CD4-positive, alpha-beta memory T cell (primary cell): ENCODE measurements around the gene FRG2C. TPM values are rescaled to one million over a fixed set of nuclear protein-coding genes. Genes with fewer than 3 reads are reported as not detected.
"Not testable (repeated sequence)": the region's sequence is repeated elsewhere in the genome, so short reads cannot be mapped to it uniquely, and the experiment has no call there.

Source experiments
- CTCF ChIA-PET: fragments of 350-600 bp; sonication (Branson Sonifier 250); formaldehyde crosslinking; loops from one replicate; lab custom pipeline; 2021; ENCODE audit warnings: inconsistent platforms; ENCODE audit not compliant: partially characterized antibody; lab: Charles Lee
- POLR2A ChIA-PET: fragments of 350-600 bp; sonication (Branson Sonifier 250); formaldehyde crosslinking; loops from one replicate; lab custom pipeline; 2021; ENCODE audit not compliant: partially characterized antibody; lab: Charles Lee
- DNase-seq, 5 donors: peaks; one replicate each; pipeline versions ENCODE4 v3.0.0 to v3.0.0-alpha.2; 2020 to 2022; ENCODE audit warnings: mixed read lengths in 1 of 5
- H3K27ac ChIP-seq: one replicate; pipeline ENCODE4 v1.7.0; 2013; ENCODE audit warnings: low read depth, low read length
- H3K27me3 ChIP-seq: 2 replicates; pipeline ENCODE4 v1.7.0; 2013; ENCODE audit warnings: mild to moderate bottlenecking, low read length, moderate library complexity; ENCODE audit not compliant: insufficient read depth
- H3K36me3 ChIP-seq: 2 replicates; pipeline ENCODE4 v1.7.0; 2013; ENCODE audit warnings: mild to moderate bottlenecking, low read length, moderate library complexity; ENCODE audit not compliant: insufficient read depth
- H3K4me1 ChIP-seq: 2 replicates; pipeline ENCODE4 v1.7.0; 2013; ENCODE audit warnings: mild to moderate bottlenecking, low read length, moderate library complexity; ENCODE audit not compliant: insufficient read depth
- H3K4me3 ChIP-seq, 2 donors: one replicate each; pipeline ENCODE4 v1.7.0; 2013; ENCODE audit warnings: low read length in 2 of 2, mild to moderate bottlenecking in 1 of 2
- H3K9me3 ChIP-seq, 2 donors: one replicate each; pipeline ENCODE4 v1.7.0; 2013; ENCODE audit warnings: low read length in 2 of 2, control low read depth in 1 of 2; ENCODE audit not compliant: control insufficient read depth in 1 of 2
- H3K27ac Mint-ChIP-seq, 7 donors: one replicate each; pipeline ENCODE4 v1.8.0; 2020 to 2021; ENCODE audit warnings: mixed read lengths in 7 of 7, mild to moderate bottlenecking in 6 of 7, inconsistent platforms in 3 of 7, moderate library complexity in 3 of 7
- H3K27me3 Mint-ChIP-seq, 2 donors: one replicate each; pipeline ENCODE4 v1.8.0; 2020 to 2021; ENCODE audit warnings: mixed read lengths in 2 of 2
- H3K36me3 Mint-ChIP-seq, 2 donors: one replicate each; pipeline ENCODE4 v1.8.0; 2020 to 2021; ENCODE audit warnings: mixed read lengths in 2 of 2, inconsistent platforms in 1 of 2, mild to moderate bottlenecking in 1 of 2
- H3K4me1 Mint-ChIP-seq, 4 donors: one replicate each; pipeline ENCODE4 v1.8.0; 2020 to 2021; ENCODE audit warnings: mixed read lengths in 4 of 4, mild to moderate bottlenecking in 1 of 4
- H3K4me3 Mint-ChIP-seq, 8 donors: one replicate each; pipeline ENCODE4 v1.8.0; 2020 to 2021; ENCODE audit warnings: mixed read lengths in 8 of 8, mild to moderate bottlenecking in 7 of 8, moderate library complexity in 6 of 8, inconsistent platforms in 3 of 8
- H3K9me3 Mint-ChIP-seq, 8 donors: one replicate each; pipeline ENCODE4 v1.8.0; 2020 to 2021; ENCODE audit warnings: mixed read lengths in 8 of 8, mild to moderate bottlenecking in 5 of 8, inconsistent platforms in 3 of 8, moderate library complexity in 1 of 8
- intact Hi-C: fragments of 100-400 bp; cut with micrococcal nuclease; formaldehyde crosslinking; loops from one replicate; pipeline ENCODE4 v1.15.1; 2023
- polyA plus RNA-seq, 2 donors: library from polyadenylated mRNA; unstranded; fragments of 300-500 nt; fragmentation: Illumina TruSeq; gene quantifications; one replicate each; pipeline ENCODE4 v1.2.3, GENCODE V29; 2021
- total RNA-seq, 2 experiments: library from RNA; stranded (reverse); gene quantifications; one replicate each; pipeline ENCODE4 v1.2.3, GENCODE V29; 2021

The FRG2C gene
- total RNA-seq (not detected), polyA plus RNA-seq (not detected)

DNA sequence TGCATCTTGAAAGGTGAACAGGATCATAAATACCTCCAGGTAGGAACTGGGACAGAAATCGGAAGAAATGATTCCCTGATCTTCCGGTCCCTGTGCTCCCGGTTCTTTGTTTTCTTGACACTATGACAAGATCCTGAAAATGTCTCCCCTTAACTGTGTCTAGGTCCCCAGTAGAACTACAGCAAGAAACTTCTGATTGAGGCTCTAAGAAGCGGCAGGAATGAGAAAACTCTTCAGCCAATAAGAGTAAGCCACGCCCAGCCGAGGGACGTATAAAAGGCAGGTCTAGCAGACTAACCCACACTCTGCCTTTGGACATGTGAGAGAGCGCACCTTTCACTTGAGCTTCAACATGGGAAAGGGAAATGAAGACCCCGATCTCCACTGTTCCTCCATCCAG, at the start of gene FRG2C:
Gene FRG2C (plus strand): TSS at position 301 of the 400 bp plus-strand sequence. CDS start 52 bp downstream, at position 353.
- H3K27me3 ChIP-seq, POLR2A ChIA-PET, H3K4me1 ChIP-seq, DNase-seq, H3K36me3 ChIP-seq, H3K27ac ChIP-seq, H3K9me3 ChIP-seq, CTCF ChIA-PET, H3K4me3 Mint-ChIP-seq, H3K4me3 ChIP-seq, intact Hi-C loops, H3K4me1 Mint-ChIP-seq: not testable (repeated sequence)
- Mint-ChIP-seq H3K27me3 (peaks cover 16 to 31% of the 10 kb centered on the region in 2 donors), H3K9me3 (peaks cover 3 to 41% (median 22%) of the 10 kb centered on the region in 8 donors), H3K36me3 (peaks cover 3 to 11% of the 10 kb centered on the region in 2 donors), H3K27ac (peak within 1 kb of the TSS in 1 of 7 donors; percentile 44)

DNA sequence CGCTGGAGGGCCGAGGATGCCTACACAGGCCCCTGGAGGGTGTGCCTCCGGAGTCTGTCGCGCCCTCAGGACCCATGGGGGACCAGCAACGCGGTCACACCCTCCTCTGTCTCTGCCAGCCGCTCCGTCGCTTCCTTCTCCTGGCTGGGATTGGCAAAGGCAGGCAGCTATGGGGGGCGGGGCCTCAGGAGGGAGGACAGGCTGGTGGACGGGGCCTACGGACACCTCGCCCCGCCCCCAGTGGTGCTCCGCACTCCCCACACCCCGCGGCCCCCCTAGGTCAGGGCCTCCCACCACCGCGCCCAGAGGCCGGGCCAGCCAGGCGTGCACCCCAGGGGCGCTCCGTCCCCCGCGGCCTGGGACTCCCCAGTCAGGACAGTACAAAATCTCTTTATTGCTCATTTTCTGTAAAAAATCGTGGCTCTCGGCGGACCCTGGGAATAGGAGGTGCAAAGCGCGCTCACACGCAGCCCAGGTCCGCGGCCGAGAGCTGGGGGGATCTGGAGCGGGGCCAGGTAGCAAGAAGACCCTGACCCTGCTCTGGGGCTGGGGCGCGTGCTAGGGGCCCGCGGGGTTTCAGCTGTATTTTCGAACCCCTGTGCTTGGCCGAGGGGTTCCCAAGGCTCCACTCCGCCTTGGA, 45.3 kb upstream of the FRG2C start:
- peaks cover 7 to 11% of the 10 kb centered on the region in 2 donors for H3K27me3 Mint-ChIP-seq
- DNase-seq, POLR2A ChIA-PET, CTCF ChIA-PET, H3K36me3 Mint-ChIP-seq, H3K27ac Mint-ChIP-seq, H3K36me3 ChIP-seq, H3K9me3 Mint-ChIP-seq, H3K4me1 Mint-ChIP-seq, intact Hi-C loops, H3K4me3 Mint-ChIP-seq, H3K27ac ChIP-seq, H3K4me1 ChIP-seq, H3K4me3 ChIP-seq, H3K27me3 ChIP-seq, H3K9me3 ChIP-seq: not testable (repeated sequence)

- H3K36me3 Mint-ChIP-seq, CTCF ChIA-PET, H3K9me3 Mint-ChIP-seq, H3K4me1 Mint-ChIP-seq, POLR2A ChIA-PET, H3K27me3 ChIP-seq, H3K36me3 ChIP-seq, H3K4me1 ChIP-seq, DNase-seq, H3K4me3 ChIP-seq, H3K9me3 ChIP-seq, H3K27ac Mint-ChIP-seq, intact Hi-C loops, H3K27ac ChIP-seq: not testable (repeated sequence)
- H3K27me3 Mint-ChIP-seq, result peaks cover 7 to 11% of the 10 kb centered on the region in 2 donors
- peak overlapping the region in 5 of 8 donors; percentile 41 to 76 (median 58) for H3K4me3 Mint-ChIP-seq
Observed at GRCh38 chr3:75619481-75620031, 44.6 kb upstream of the FRG2C start.

DNA sequence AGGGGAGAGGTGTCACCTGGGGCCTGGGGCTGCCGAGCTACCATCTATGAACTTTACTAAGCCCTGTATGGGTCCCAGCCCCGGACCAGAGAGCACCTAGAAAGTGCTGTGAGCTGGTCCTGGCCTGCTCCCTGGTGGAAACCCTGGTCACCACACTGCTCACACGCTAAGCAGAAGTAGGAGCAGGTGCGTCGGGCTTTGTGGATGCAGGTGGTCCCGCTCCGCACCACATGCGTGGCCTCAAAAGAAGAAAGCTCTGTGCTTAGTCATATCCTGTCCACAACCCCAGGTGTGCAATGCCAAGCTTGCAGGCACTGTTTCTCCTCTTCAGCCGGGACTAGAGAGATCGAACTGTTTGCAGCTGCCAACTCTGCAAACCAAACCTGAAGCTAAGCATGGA, 42.4 kb upstream of the FRG2C start:
- H3K4me1 ChIP-seq, H3K27me3 ChIP-seq, H3K36me3 ChIP-seq, H3K9me3 Mint-ChIP-seq, H3K4me1 Mint-ChIP-seq, CTCF ChIA-PET, intact Hi-C loops, H3K27ac Mint-ChIP-seq, H3K9me3 ChIP-seq, H3K4me3 Mint-ChIP-seq, H3K4me3 ChIP-seq, H3K27ac ChIP-seq, DNase-seq, H3K36me3 Mint-ChIP-seq, POLR2A ChIA-PET: not testable (repeated sequence)
- peaks cover 7 to 10% of the 10 kb centered on the region in 2 donors for H3K27me3 Mint-ChIP-seq

- H3K4me3 Mint-ChIP-seq, H3K4me1 ChIP-seq, DNase-seq, CTCF ChIA-PET, intact Hi-C loops, H3K4me3 ChIP-seq, POLR2A ChIA-PET, H3K27ac ChIP-seq, H3K9me3 ChIP-seq, H3K4me1 Mint-ChIP-seq, H3K9me3 Mint-ChIP-seq, H3K27me3 Mint-ChIP-seq, H3K36me3 Mint-ChIP-seq, H3K27me3 ChIP-seq, H3K36me3 ChIP-seq, H3K27ac Mint-ChIP-seq: not testable (repeated sequence)
Observed at GRCh38 chr3:75623656-75624055, 40.5 kb upstream of the FRG2C start.

DNA sequence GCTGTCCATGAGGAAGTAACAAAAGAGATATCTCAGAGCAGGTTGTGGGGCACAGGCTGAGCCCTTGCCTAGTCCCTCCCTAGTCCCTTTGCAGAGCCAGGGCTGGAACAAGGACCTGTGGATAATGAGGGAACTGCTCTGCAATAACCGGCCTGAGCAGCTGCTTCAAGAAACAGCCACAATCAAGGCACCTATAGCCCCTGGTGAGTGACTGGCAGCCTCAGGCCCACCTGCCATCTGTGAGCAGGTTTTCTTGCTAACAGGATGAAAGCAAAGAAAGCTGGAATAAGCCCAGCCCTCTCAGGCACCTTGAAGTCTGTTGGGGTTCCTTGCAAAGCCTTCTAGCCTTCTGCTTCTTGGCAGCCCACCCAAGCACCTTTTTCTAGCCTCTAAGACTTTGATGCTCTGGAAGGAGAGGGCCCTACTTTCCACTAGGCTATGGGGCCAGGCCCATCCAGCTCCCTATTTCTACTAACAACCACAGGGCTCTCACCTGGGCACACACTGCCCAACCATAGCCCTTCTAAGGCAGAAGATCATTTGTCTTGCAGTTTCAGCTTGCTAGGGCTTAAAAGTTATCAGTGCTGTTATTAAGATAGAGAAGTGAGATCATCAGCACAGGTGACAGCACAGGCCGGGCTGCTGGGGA, 33.1 kb upstream of the FRG2C start:
- H3K9me3 ChIP-seq, CTCF ChIA-PET, H3K36me3 Mint-ChIP-seq, POLR2A ChIA-PET, DNase-seq, intact Hi-C loops, H3K36me3 ChIP-seq, H3K27me3 ChIP-seq, H3K27ac Mint-ChIP-seq, H3K4me3 ChIP-seq, H3K4me1 ChIP-seq, H3K27me3 Mint-ChIP-seq, H3K9me3 Mint-ChIP-seq, H3K27ac ChIP-seq, H3K4me1 Mint-ChIP-seq: not testable (repeated sequence)
- H3K4me3 Mint-ChIP-seq, result peak overlapping the region in 1 of 8 donors; percentile 15

- Mint-ChIP-seq H3K4me3 (peak overlapping the region in 1 of 8 donors; percentile 15), H3K4me1 (no peaks in the 10 kb centered on the region), H3K9me3 (peaks cover 0 to 4% (median 0%) of the 10 kb centered on the region in 8 donors), H3K27me3 (peaks cover 0 to 1% of the 10 kb centered on the region in 2 donors), H3K36me3 (no peaks in the 10 kb centered on the region), H3K27ac (no peak overlapping the region)
- no peak for DNase-seq
- POLR2A ChIA-PET, result no interaction called here
- H3K27me3 ChIP-seq, result no peaks in the 10 kb centered on the region
- H3K27ac ChIP-seq, result no peak overlapping the region
- no peak overlapping the region for H3K4me3 ChIP-seq
- no peaks in the 10 kb centered on the region for H3K9me3 ChIP-seq
- intact Hi-C loops, result no loop called here
- H3K4me1 ChIP-seq, result no peaks in the 10 kb centered on the region
- H3K36me3 ChIP-seq, result no peaks in the 10 kb centered on the region
- CTCF ChIA-PET, result no interaction called here
Observed at GRCh38 chr3:75631541-75631940, 32.6 kb upstream of the FRG2C start.
